HG03039 (cell line): ENCODE data around the gene ACTR3.

Source experiments
- ATAC-seq: cut with Tn5 transposase; IDR thresholded peaks from one replicate; pipeline ENCODE4 v1.9.1; 2021; ENCODE audit warnings: mild to moderate bottlenecking, moderate library complexity; ENCODE audit not compliant: unreplicated experiment

The ACTR3 gene

DNA sequence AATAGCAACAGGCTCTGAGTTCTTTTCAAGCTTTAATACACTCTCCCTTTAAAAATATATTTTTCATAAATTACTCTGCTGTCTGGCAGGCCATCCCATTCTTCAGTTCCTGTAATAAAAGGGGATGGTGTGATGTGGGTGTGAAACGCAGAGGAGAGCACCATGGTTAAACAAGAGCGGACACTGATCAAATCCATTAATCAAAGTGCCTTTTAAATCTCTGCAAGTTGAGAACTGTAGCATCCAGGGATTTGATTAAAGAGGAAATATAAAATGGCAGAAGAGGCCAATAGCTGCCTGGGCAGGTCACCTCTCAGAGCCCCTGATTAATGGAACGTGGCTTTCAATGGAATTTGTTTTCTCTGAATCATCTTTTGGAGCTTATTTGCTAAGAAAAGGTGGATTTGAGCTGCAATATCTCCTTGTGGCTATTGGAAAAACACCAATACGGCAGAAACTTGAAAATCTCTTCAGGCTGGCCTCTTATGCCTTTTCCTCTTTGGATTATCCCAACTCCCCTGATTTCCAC lies 96.9 kb downstream of the ACTR3 start:
- no peak for ATAC-seq

DNA sequence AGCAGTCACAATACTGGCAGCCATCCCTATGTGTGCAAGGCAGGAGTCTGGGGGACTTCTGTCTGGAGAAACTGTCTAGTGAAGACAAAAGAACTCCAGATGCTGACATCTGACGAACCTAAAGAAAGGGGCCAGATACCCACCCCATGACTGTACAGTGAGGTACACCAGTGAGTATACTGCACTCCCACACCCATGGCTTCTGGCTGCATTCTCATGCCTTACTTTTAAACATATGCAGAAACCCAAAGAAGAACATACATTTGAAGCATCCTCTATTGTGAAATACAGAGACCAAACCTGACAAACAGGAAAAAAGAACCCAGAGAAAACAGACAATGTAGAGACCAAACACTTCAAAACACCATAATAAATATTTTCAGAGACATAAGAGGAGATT lies 102.2 kb downstream of the ACTR3 start:
- ATAC-seq: no peak

DNA sequence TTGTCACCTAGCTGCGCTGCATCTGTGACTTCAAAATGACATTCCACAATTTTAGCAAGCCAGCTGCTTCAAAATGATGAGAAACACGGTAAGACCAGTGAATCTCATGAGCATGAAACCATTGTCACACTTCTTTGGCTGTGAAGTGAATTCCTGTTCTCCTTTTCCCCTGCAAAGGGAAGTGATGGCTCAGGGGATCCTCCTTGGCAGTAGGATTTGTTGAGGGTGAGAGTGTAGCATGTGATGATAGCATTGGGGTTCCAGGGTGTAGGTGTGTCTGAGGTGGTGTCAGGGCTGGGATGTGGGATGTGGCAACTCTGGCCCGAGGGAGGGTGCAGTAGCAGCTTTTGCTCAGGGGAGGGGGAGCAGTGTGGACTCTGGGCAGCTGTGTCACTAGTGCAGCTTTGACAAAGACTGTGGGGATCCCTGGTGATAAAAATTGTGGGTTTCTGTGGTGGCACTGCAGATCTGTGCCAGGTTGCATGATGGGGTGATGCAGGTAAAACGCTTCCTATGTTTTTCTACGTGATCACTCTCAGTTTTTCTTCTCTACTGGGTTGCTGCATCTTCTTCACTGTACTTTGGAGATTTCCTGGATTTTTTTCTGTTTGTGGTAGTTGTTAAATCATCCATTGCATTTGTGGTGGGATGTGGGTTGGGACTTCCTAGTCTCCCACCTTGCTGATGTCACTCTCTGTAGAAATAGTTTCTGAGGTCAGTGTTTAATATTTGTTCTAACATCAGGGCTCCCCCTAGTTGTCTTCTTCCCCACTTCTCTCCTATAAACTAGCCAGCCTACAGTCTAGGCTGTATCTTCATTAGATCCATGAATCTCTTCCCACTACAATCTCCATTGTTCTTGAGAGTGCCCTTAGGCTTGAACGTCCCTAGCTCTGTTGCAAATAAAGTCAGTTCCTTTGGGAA lies 107.0 kb downstream of the ACTR3 start:
- no peak for ATAC-seq

DNA sequence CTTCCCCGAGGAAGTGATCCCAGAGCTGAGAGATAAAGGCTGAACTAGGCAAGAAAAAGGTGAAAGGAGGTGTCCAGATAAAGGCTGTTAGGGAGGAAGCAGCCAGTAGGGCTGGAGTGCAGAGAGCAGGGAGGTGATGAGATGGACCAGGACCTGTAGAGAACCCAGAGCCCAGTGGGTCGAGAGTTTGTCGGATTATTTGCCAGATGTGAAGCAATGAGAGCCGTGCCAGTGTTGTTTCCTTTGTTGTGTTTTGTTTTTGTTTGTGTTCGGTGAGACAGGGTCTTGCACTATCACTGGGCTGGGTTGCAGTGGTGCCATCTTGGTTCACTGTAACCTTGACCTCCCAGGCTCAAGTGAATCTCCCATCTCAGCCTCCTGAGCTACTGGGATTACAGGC lies 111.3 kb downstream of the ACTR3 start:
- no peak for ATAC-seq

DNA sequence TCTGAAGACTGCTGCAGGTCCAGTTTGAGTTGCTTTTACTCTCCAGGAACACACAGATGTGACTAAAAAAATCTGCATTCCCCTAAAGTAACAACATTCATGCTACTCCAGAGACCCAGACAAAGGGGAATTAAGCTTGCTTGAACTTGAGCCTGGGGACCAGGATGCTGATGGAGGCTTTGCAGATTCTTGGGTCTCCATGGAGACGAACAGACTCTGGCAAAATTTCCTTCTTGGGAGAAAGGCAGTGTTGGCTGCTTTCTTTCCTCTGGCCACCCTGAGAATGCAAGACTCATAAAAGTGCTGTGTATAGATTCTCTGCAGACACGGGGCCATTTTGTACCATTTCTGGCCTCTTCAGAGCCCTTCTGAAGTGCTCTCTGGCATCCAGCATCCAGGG lies 112.0 kb downstream of the ACTR3 start:
- no peak for ATAC-seq

DNA sequence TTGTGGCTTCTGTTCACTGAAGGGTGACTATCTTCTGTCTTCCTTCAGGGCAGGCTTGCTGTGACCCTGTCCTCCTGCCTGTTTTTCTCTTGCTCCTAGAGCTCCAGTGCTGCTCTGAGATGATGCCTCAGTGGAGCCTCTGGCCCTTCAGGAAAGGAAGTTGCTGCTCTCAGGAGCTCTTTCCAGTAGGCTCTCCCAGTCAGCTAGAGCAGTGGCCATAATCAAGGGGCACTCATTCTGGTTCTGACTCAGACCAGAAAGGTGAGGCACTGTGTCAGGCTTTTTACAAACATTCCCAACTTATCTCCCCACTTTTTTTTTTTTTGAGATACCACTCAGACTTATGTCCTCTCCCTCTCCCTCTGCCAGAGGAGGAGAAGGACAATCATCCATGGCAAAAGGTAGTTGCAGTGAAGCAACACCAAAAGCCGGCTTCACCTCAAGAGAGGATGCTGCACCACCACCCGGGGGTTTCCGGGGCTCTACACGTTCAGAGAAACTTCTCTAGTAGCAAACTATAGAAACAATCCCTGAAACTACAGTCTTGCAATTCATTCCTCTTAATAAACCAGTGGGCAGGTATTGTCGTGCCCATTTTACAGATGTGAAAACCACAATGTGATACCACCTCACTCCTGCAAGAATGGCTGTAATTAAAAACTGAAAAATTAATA lies 115.4 kb downstream of the ACTR3 start:
- ATAC-seq: no peak

DNA sequence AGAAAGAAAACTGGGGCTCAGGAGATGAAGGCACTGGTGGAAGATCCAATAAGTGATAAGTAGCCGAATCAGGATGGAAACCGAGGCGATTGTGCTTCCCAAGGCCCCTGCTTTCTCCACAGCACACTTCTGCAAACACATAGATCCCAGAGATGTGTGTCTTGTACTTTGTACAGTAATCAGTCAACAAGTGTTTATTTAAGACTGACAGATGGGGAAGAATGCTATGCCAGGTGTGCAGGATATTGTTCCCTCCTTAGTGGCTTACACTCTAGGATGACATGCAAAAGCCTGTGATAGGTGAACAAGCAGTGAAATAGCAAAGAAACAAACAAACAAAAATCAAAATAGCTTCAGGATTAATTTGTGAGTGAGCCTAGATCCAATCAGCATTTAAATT lies 116.6 kb downstream of the ACTR3 start:
- no peak for ATAC-seq

DNA sequence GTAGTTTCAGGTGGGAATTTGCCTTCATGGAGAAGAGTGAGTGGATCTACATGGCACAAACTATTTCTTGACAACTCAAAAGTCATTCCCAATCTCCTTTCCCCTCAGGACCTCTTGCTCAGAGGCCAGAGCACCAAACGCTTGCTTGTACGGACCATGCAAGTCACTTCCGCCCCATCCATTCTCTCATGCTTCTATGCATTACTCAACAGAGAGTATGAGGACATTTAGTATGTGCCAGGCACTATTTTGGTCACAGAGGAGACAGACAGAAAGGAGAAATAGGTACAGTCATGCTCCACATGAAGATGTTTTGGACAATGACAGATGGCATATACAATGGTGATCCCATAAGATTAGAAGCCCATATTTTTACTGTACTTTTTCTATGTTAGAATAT lies 117.5 kb downstream of the ACTR3 start:
- no peak for ATAC-seq

DNA sequence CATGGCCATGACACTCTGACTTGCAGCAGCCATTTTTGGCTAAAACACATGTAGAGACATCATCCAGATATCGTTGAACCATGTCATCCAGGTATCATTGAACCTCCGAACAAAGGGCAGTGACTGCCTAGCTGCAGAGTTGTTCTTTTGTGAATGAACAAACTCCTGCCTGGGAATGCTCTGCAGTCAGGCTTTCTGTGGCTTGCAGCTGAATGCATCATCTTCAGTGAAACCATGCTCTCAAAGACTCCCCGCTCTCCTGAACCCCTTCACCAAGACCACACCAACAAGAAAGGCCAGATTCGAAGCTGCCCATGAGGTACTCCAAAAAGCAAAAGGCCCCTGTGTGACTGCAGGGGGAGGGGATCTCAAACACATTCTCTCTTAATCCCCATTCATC lies 118.8 kb downstream of the ACTR3 start:
- no peak for ATAC-seq

DNA sequence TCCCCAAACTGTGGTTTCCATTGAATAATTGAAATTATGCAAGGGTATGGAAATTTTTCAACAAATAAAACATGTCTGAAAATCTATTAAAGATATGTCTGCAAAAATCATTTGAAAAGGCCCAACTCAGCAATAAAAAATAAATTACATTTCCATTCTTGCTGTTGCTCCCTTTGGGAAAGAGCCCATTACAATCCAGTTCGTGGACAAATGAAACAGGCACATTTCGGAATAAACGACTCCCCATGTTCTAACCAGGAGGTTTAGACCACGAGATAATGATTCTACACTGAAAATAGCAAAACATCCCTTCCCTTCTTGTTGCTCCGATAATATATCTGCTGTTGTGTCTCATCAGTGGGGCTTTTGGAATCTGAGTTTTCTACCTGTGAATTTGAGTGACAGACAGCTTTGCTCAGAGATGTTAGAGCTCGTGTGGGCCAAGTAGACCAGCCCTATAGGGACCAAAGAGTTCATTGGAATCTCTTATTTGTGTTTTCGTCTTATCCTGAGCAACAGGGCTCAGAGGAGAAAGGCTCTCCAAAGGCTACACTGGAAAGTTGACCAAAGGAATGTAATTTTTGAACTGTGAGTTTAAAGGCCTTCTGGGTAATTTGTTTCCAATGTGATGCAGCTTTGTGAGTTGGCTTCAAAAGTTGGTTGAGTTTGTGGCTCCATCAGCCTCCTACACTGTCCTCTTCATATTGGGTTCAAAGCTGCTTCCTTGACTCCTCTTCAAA lies 119.5 kb downstream of the ACTR3 start:
- ATAC-seq: no peak

DNA sequence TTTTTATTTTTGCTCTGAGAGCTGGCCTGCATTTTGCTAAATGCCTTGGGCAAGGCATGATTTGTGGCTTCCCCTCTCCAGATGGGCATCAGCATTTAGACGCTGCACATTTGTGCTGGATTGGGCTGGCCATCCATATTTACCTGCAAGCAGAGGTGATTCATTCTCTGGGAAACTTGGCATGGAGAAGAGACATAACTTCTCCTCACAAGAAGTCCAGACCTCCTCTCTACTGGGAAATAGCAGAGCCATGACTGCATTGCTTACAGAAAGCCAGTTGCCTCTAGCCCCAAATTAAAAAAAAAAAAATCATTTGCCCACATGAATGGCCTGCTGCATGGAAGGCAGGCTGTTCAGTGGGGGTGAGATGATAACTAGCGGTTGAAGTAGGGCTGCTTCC lies 120.1 kb downstream of the ACTR3 start:
- ATAC-seq: no peak

DNA sequence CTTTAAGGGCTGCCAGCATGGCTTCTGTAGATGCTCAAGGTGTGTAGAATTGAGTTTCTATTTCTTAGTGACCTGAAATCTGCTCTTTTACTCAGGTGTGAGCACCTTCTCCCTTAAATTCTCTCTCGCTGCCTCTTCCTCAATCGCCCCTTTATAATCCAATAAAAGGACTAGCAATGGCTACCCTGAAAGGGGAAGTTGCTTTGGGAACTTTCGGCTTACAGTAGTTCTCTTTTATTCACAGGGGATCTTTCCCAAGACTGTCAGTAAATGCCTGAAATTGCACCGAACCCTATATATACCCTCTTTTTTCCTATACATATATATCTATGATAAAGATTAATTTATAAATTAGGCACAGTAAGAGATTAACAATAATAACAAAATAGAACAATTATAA lies 121.8 kb downstream of the ACTR3 start:
- ATAC-seq: no peak
